GM12878 (cell line): Measurements from ENCODE around the gene MAD2L1. TPM values are rescaled to one million over a fixed set of nuclear protein-coding genes. Genes with fewer than 3 reads are reported as not detected.

Source experiments
- ATAC-seq: fragments of 200-7000 bp; cut with Tn5 transposase; 3 replicates; pipeline ENCODE4 v1.9.1; 2020; ENCODE audit warnings: mild to moderate bottlenecking, moderate library complexity
- BruUV-seq: library from RNA; stranded (reverse); fragments of 400-500 nt; replicated peaks from 2 replicates; lab custom pipeline; 2021; lab: Mats Ljungman, UMichigan
- CTCF ChIA-PET: fragments of 300-600 bp; sonication (Branson Sonifier 250); formaldehyde crosslinking; extraction: SDS; loops from one replicate; lab custom pipeline; 2021; ENCODE audit warnings: inconsistent platforms; lab: Yijun Ruan, JAX
- POLR2A ChIA-PET: fragments of 350-600 bp; formaldehyde crosslinking; extraction: SDS; loops from one replicate; lab custom pipeline; 2021; ENCODE audit warnings: inconsistent platforms; lab: Charles Lee
- RAD21 ChIA-PET: fragments of 300-600 bp; sonication (Branson Sonifier 250); formaldehyde crosslinking; loops from one replicate; lab custom pipeline; 2023; ENCODE audit warnings: antibody characterized with exemption; ENCODE audit not compliant: unreplicated experiment; lab: Charles Lee
- SMC1A ChIA-PET: fragments of 300-600 bp; sonication (Branson Sonifier 250); formaldehyde crosslinking; loops from one replicate; lab custom pipeline; 2023; ENCODE audit not compliant: unreplicated experiment, uncharacterized antibody; lab: Charles Lee
- DNase-seq: peaks from one replicate; pipeline ENCODE4 v3.0.0-alpha.2; 2011; ENCODE audit warnings: low read depth, low spot score
- FAIRE-seq: peaks from 3 replicates; lab custom pipeline; 2011; peaks lifted over from hg19 to GRCh38; lab: Jason Lieb, UNC
- H2AFZ ChIP-seq: 2 replicates; pipeline ENCODE4 v1.6.0; 2011; ENCODE audit warnings: low read depth, low read length, control low read depth; ENCODE audit not compliant: control insufficient read depth
- H3K27ac ChIP-seq: 2 replicates; pipeline ENCODE4 v1.5.1; 2011; ENCODE audit warnings: control low read depth; ENCODE audit not compliant: control insufficient read depth, insufficient read depth
- H3K27me3 ChIP-seq, 2 experiments: replicated peaks in 1 of 2; 2 replicates each; pipeline versions ENCODE4 v1.6.0 to v1.6.1; 2011; ENCODE audit warnings: low read length in 1 of 2; ENCODE audit not compliant: control insufficient read depth in 2 of 2, insufficient read depth in 2 of 2
- H3K36me3 ChIP-seq, 2 experiments: 2 replicates each; pipeline ENCODE4 v1.5.1; 2011; ENCODE audit warnings: low read length in 1 of 2; ENCODE audit not compliant: control insufficient read depth in 2 of 2, insufficient read depth in 2 of 2
- H3K4me1 ChIP-seq: 2 replicates; pipeline ENCODE4 v1.6.1; 2011; ENCODE audit warnings: mild to moderate bottlenecking, low read length, moderate library complexity, mixed read lengths; ENCODE audit not compliant: control insufficient read depth, insufficient read depth
- H3K4me2 ChIP-seq: 2 replicates; pipeline ENCODE4 v1.6.0; 2011; ENCODE audit warnings: control low read depth; ENCODE audit not compliant: control insufficient read depth, insufficient read depth
- H3K4me3 ChIP-seq: fragments of 200-600 bp; sonication (generic); 2 replicates; pipeline ENCODE4 v1.5.1; 2016
- H3K79me2 ChIP-seq: 2 replicates; pipeline ENCODE4 v1.6.0; 2011; ENCODE audit warnings: low read length; ENCODE audit not compliant: control insufficient read depth, insufficient read depth
- H3K9ac ChIP-seq: 2 replicates; pipeline ENCODE4 v1.8.0; 2011; ENCODE audit warnings: low read length, control low read depth, mixed read lengths; ENCODE audit not compliant: control insufficient read depth, insufficient read depth
- H3K9me3 ChIP-seq: replicated peaks from 3 replicates; pipeline ENCODE4 v1.5.1; 2011; ENCODE audit warnings: mild to moderate bottlenecking, low read length; ENCODE audit not compliant: control insufficient read depth, insufficient read depth
- H4K20me1 ChIP-seq: 2 replicates; pipeline ENCODE4 v1.6.0; 2011; ENCODE audit not compliant: control insufficient read depth, insufficient read depth
- ETV6 ChIP-seq, 2 experiments: fragments of 450-650 bp in 1 of 2; IDR thresholded peaks in 1 of 2; conservative IDR thresholded peaks in 1 of 2; 2 replicates each; pipeline ENCODE4 v1.6.1; 2014; ENCODE audit warnings: antibody characterized with exemption in 1 of 2, borderline replicate concordance in 1 of 2, low read depth in 1 of 2, mild to moderate bottlenecking in 1 of 2, moderate library complexity in 1 of 2
- HCFC1 ChIP-seq: fragments of 150-350 bp; IDR thresholded peaks from 2 replicates; pipeline ENCODE4 v1.6.1; 2014; ENCODE audit warnings: low read length
- HDGF ChIP-seq: fragments of 450-650 bp; IDR thresholded peaks from 2 replicates; pipeline ENCODE4 v1.6.1; 2016; ENCODE audit warnings: antibody characterized with exemption
- MEF2A ChIP-seq: IDR thresholded peaks from 2 replicates; pipeline ENCODE4 v1.6.1; 2011; ENCODE audit warnings: low read depth, mild to moderate bottlenecking, low read length, moderate library complexity; ENCODE audit not compliant: insufficient read depth
- NFXL1 ChIP-seq: fragments of 450-650 bp; IDR thresholded peaks from 2 replicates; pipeline ENCODE4 v1.6.1; 2017; ENCODE audit warnings: antibody characterized with exemption, mild to moderate bottlenecking, borderline replicate concordance
- NR2C2 ChIP-seq: IDR thresholded peaks from 2 replicates; pipeline ENCODE4 v1.6.1; 2011; ENCODE audit warnings: borderline replicate concordance, low read depth; ENCODE audit not compliant: control insufficient read depth, insufficient read length
- POLR2AphosphoS2 ChIP-seq: IDR thresholded peaks from 2 replicates; pipeline ENCODE4 v1.6.1; 2011; ENCODE audit warnings: low read depth, mild to moderate bottlenecking, low read length, improper control_type of control experiment, moderate library complexity
- WGBS: methylation state at CpG from one replicate; pipeline ENCODE4 v1.1.6; 2016; ENCODE audit warnings: low lambda C conversion rate; ENCODE audit not compliant: insufficient replicate concordance, insufficient coverage; ENCODE audit errors: missing lambda C conversion rate; 5-methylcytosine and 5-hydroxymethylcytosine counted together
- in situ Hi-C: fragments of 300-500 bp; cut with MboI; formaldehyde crosslinking; loops from 9 replicates; pipeline ENCODE4 v1.14.3; 2018; ENCODE audit warnings: mixed read lengths
- intact Hi-C: fragments of 100-400 bp; cut with micrococcal nuclease; formaldehyde crosslinking; loops from one replicate; pipeline ENCODE4 v1.14.2; 2022; ENCODE audit not compliant: unreplicated experiment
- polyA plus RNA-seq, 11 experiments: library from polyadenylated mRNA; depleted of rRNA in 4 of 11; unstranded in 6 of 11; stranded (reverse) in 5 of 11; fragments of >200 nt; fragmentation: Nextera tagmentation in 4 of 11; fragmentation: Illumina TruSeq in 1 of 11; extraction: Ambion mirVana in 4 of 11; extraction: Trizol in 1 of 11; gene quantifications; 1 replicate in 1 of 11; 2 replicates in 10 of 11; pipeline versions ENCODE4 v1.2.1 to v1.2.3, GENCODE V29; 2011 to 2016; ENCODE audit warnings: inconsistent platforms in 2 of 11, missing spikeins in 2 of 11, low read depth in 1 of 11
- total RNA-seq, 4 experiments: library from RNA; depleted of rRNA in 3 of 4; stranded (reverse); fragments of >200 nt in 3 of 4; fragmentation: Illumina TruSeq in 1 of 4; extraction: Trizol in 1 of 4; gene quantifications; 2 replicates each; pipeline versions ENCODE4 v1.2.1 to v1.2.3, GENCODE V29; 2013 to 2021

The MAD2L1 gene
- total and polyA plus RNA-seq, 10 of the 15 experiments (the other 5 are each of a cell fraction or from before 2014, with no cell fraction given): 58.1 to 407 (median 110) TPM

GRCh38 chr4:120009731-120010130 is 56.9 kb downstream of the MAD2L1 start:
- no peak overlapping the region for H3K27ac ChIP-seq
- WGBS: 0% methylated on average over 2 of the region's 2 CpGs
- no peaks in the 10 kb centered on the region for H4K20me1 ChIP-seq
- H3K4me3 ChIP-seq: no peak overlapping the region
- H3K4me1 ChIP-seq: no peaks in the 10 kb centered on the region
- H2AFZ ChIP-seq: no peak overlapping the region
- in situ Hi-C loops (no loop called here), intact Hi-C loops (no loop called here)
- ChIA-PET RAD21 (no interaction called here), POLR2A (no interaction called here), SMC1A (interaction anchor here (1.4 kb wide), 1 partner anchor 413 kb away, joined by 3 read pairs; no protein-coding TSS in a partner anchor), CTCF (interaction anchor here (1.3 kb wide), 1 partner anchor 11 kb away, joined by 3 read pairs; no protein-coding TSS in a partner anchor)
- no TSS peak for BruUV-seq
- FAIRE-seq: no peak
- ATAC-seq: no peak
- H3K4me2 ChIP-seq: no peak overlapping the region
- no peaks in the 10 kb centered on the region for H3K27me3 ChIP-seq
- DNase-seq: no peak
- H3K9ac ChIP-seq: no peak overlapping the region
- H3K36me3 ChIP-seq: no peaks in the 10 kb centered on the region
- no peaks in the 10 kb centered on the region for H3K79me2 ChIP-seq
- TF ChIP-seq POLR2AphosphoS2 (no peak), MEF2A (no peak), NFXL1 (no peak), NR2C2 (no peak), ETV6 (conservative IDR thresholded peaks at IDR 0.05 in 1 of 2, IDR thresholded peaks at IDR 0.05 in 1 of 2; ENCODE audit: borderline replicate concordance in 1 of 2, low read depth in 1 of 2) (no peak), HDGF (no peak)
- H3K9me3 ChIP-seq: no peaks in the 10 kb centered on the region

GRCh38 chr4:120008957-120009356 is 57.7 kb downstream of the MAD2L1 start:
- in situ Hi-C loops: no loop called here
- no TSS peak for BruUV-seq
- CTCF ChIA-PET: interaction anchor here (1.3 kb wide), 1 partner anchor 12 kb away, joined by 3 read pairs; no protein-coding TSS in a partner anchor

More at GRCh38 chr4:120008957-120009356, 57.7 kb downstream of the MAD2L1 start:
- ChIA-PET POLR2A (no interaction called here), RAD21 (no interaction called here), SMC1A (interaction anchor here (1.4 to 1.5 kb wide), 2 partner anchors 202 to 412 kb away, joined by 3 read pairs; no protein-coding TSS in a partner anchor)
- Histone ChIP-seq H3K4me2 (no peak overlapping the region), H3K4me1 (no peaks in the 10 kb centered on the region), H3K9me3 (no peaks in the 10 kb centered on the region), H3K9ac (no peak overlapping the region), H3K36me3 (no peaks in the 10 kb centered on the region), H3K27me3 (no peaks in the 10 kb centered on the region), H2AFZ (no peak overlapping the region), H4K20me1 (no peaks in the 10 kb centered on the region), H3K27ac (no peak overlapping the region), H3K79me2 (no peaks in the 10 kb centered on the region), H3K4me3 (no peak overlapping the region)
- TF ChIP-seq HCFC1: no peak
- ATAC-seq (no peak), DNase-seq (no peak), FAIRE-seq (no peak)
- WGBS: 29% methylated on average over 4 of the region's 4 CpGs
- intact Hi-C loops: no loop called here
